Kasumi-1 (cell line): ENCODE measurements around the gene MTMR1.

ENCODE experiments used
- DNase-seq, 2 experiments: peaks; one replicate each; lab custom pipeline; 2025; lab: John Stamatoyannopoulos, UW

MTMR1 gene

DNA sequence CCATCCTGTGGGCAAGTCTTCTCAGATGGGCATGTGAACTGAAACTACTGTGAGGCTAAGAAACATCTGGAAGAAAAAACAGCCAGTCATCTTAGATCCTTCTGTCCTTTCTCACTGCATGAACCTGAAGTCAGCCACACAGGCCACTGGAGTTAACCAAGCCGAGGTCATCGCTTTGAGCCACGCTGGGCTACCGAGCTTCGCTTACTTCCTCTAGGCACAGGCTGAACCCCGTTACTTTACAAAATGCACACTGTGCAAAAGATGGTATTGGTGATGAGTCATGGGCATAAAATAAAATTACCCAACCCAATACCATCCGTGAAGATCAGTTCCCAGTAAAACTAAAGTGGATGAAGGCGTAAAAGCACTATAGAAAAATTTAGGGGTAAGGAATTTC, 86.2 kb downstream of the MTMR1 start:
- DNase-seq: no peak

DNA sequence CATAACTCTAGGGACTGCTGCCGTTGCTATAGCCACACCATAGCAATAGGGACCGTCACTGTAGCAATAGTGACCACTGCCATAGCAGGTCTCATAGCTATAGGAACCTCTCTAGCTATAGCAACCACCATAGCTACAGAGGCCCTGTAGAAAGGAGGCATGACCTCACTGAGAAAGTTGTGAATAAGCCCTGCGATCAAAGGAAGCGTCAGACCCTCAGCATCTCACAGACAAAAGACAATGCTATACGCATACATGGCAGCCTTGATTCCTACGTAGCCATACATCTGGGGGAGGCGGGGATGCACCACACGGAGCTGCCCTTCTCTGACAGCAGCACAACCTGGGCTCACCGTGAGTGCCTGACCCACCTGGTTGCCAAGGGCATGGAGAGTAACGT, 88.5 kb downstream of the MTMR1 start:
- no peak for DNase-seq

DNA sequence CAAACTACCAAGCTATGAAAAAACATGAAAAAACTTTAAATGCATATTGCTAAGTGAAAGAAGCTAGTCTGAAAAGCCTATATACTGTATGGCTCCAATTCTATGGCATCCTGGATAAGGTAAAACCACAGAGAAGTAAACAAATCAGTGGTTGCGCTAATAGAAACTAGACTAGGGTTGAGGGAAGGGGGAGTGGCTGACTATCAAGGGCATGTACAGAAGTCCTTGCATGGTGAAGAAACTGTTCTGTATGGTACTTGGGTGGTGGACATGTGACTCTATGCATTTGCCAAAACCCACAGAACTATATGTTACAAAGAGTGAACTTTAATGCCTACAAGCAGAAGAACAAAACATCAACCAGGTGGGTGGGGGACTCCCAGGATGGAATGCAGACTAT, 96.8 kb downstream of the MTMR1 start:
- DNase-seq: no peak

DNA sequence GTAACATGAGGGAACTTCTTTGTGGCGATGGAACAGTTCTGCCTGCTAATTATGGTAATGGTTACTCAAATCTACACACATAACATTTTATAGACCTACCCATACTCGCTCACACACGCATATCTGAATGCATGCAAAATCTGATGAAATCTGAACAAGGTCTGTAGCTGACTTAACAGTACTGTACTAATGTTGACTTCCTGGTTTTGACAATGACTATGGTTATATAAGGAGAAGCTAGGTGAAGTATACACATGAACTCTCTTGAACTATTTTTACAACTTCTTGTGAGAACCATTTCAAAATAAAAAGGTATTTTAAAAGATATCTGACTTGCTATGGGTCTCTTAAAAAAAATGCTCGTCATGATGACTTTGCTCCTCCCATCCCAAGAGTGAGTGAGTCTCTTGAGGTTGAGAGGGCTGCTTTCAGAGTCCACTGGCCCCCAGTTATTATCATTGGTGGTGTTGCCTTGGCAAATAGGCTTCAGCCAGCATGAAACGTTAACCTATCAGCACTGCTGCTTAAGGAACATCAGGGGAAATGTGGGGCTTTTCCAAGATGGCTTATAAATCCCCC, 99.8 kb downstream of the MTMR1 start:
- no peak for DNase-seq

DNA sequence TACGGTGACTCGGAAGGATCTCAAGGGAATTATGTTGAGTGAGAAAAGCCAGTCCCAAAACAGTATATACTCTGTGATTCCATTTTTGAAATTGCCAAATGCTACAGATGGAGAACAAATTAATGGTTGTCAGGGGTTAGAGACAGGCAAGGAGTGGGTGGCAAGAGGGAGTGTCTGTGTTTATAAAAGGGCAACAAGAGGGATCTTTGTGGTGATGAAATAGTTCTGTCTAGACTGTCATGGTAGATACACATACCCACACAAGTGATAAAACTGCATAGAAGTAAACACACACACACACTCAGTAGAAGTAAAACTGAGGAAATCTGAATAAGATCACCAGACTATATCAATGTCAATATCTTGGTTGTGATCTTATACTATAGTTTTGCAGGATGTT, 112.5 kb downstream of the MTMR1 start:
- DNase-seq: no peak

DNA sequence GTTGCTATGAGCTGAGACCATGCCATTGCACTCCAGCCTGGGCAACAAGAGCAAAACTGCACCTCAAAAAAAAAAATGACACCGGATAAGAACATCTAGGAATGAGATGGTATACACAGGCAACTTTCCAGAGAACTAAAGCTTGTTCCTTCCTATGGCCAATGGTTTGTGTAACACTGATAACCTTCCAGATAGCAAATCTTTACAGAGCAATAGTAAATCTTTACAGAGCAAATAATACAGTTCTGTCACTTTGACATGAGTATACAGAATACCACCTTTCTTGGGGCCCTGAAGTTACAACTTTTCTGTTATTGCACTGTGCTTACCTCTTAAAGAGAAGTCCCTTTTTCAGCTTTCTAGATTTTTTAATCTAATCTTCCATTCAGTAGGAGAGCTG, 113.6 kb downstream of the MTMR1 start:
- DNase-seq: no peak

DNA sequence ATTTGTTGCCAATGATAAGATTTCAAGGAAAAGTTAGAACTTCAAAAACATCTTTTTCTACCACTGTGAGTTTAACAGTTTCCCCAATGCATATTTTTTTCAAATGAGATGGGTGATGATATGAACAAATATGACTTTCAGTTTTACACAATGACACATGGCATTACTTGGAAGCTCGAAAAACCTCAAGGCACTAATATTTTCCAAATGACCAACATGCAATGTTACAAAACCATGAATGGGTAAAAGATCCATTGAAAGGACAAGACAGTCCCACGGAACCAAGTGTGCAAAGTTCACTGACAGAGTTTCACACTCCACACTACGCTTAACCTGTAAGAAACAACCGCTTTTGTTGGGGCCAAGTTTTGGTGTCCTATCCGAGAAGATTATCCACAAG, 120.7 kb downstream of the MTMR1 start:
- DNase-seq: no peak
